Stimulated activated CD8-positive, alpha-beta memory T cell treated with anti-CD3 and anti-CD28 coated beads, Interleukin-12 subunit alpha, Interleukin-12 subunit beta, amount 100 ng/mL, for 4 hours (primary cell): ENCODE data around the gene MTX3.

Experiments
- DNase-seq: peaks from one replicate; pipeline ENCODE4 v3.0.0-alpha.2; 2020; ENCODE audit warnings: low read depth

The MTX3 gene, protein sequence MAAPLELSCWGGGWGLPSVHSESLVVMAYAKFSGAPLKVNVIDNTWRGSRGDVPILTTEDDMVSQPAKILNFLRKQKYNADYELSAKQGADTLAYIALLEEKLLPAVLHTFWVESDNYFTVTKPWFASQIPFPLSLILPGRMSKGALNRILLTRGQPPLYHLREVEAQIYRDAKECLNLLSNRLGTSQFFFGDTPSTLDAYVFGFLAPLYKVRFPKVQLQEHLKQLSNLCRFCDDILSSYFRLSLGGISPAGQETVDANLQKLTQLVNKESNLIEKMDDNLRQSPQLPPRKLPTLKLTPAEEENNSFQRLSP

GRCh38 chr5:79990598-79991507 is at the start of gene MTX3:
MTX3 (minus strand) TSS chr5:79991262; CDS start chr5:79991238, 24 bp downstream.
- peak; percentile 73 for DNase-seq

DNA sequence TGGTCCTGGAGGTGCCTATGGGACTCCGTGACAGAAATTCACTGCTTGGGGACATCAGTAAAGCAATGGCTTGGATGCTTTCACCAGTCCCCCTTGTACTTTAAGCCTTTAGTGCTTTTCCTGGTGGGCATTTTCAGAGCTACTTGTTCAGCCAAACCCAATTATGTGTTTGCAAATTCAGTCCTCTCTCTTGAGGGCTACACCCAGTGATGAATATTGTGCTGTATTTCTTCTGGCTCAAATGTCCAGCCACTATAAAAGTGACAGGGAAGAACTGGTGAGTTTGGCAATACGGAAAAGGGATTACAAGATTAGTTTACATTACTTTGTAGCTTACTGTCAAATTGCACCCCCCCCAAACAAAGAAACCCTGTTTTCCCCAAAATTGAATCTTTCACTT is 48.6 kb upstream of the MTX3 start:
- DNase-seq = no peak

GRCh38 chr5:80037366-80037765 is 46.3 kb upstream of the MTX3 start:
- no peak for DNase-seq

GRCh38 chr5:80036615-80037014 is 45.6 kb upstream of the MTX3 start:
- no peak for DNase-seq

- DNase-seq = no peak
Measured at GRCh38 chr5:80035839-80036238, 44.8 kb upstream of the MTX3 start.

DNA sequence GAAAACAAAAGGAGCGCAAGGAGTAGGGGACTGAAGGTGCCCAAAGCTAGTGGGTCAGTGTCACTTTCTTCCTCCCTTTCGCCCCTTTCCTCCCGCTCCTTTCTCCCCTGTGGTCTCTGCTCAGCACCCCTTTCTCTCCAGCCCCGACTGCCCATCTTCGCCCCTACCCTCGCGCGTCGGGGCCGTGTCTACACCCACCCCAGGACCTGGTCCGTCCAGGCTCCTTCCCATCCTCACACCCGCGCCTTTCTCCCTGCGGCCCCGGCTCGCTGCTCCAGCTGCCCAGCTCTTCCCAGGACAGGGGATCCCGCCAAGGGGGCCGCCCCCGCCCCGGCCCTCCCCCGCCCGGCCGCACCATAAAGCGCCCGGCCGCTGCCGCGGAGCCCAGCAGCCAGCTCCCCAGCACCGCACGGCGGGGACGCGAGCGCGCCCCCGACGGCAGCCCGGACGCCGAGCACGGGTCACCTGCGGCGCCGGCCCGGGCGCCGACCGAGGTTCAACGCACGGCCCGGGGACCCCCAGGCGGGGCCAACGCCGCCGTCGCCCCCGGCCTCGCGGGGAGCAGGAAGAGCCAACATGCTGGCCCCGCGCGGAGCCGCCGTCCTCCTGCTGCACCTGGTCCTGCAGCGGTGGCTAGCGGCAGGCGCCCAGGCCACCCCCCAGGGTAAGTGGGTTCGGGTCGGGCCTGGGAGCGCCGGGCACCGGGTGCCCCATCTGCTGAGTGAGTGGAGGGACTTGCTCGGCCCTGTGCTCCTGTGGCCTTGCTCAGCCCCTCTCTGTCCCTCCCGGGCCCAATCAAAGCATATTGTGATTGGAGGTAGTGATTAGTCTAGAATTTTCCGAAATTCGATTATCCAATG is 44.1 kb upstream of the MTX3 start, which contains the start of gene THBS4:
TSS of gene THBS4 (plus strand) at position 387 of the 860 bp plus-strand sequence. CDS start at position 577, 190 bp downstream.
- DNase-seq = no peak

- no peak for DNase-seq
Measured at GRCh38 chr5:80034559-80034958, 43.5 kb upstream of the MTX3 start.

DNA sequence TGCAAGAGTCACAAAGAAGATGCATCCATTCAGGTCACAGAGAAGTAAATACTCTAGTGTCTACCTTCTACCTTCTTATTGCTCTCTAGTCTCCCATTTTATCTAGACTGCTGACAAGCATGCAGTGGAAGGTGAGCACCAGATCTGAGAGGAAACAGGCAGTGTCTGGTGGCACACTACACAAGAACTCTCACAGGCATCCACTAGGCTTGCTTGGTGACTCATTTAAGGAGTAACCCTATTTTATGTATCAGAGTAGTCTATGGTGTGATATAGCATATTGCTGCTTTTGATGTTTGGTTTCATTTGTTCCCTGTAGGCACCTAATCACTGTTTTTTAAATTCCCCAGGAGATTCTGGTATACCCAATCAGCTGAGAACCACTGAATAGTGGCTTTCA is 42.5 kb upstream of the MTX3 start:
- DNase-seq = no peak

- DNase-seq = no peak
Measured at GRCh38 chr5:80031109-80031508, 40.0 kb upstream of the MTX3 start.

DNA sequence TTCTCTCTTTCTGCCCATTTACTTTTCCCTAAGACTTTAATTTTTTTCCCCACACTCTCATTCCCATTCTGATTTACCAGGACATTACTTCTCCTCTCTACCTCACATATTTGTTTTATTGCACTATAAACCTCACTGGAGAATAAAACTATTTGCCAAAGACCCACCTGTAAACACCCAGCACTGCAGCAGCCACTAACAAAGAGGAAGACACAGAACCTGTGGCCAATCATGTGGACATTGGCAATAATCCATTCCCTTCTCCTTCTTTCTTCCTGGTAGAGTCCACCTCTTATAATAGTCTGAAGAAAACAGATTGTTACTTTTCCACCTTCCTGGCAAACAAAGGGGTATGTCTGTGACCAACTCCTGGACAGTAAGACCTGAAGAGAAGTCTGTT is 35.8 kb upstream of the MTX3 start:
- no peak for DNase-seq

GRCh38 chr5:80025069-80025468 is 34.0 kb upstream of the MTX3 start:
- DNase-seq = no peak

- DNase-seq = no peak
Measured at GRCh38 chr5:80010754-80011392, 19.8 kb upstream of the MTX3 start.

GRCh38 chr5:80008995-80009765 is 18.1 kb upstream of the MTX3 start:
- DNase-seq = no peak

DNA sequence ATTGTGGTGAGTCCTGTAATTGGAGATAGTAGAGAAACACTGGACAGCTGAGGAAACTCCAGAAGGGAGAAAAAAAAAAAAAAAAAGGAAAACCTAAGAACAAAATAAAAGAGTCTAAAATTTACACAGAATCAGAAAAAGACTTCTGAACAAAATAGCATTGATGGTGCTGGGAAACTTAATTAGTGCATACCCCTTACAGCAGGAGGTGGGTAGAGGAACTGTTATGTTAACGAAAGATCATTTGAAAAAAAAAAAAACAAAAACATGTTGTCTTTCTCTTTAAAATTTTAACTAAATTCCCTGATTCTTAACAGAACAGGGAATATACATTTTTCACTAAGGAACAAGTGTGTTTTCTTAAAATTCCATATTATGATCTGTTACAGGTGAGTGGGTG is 11.6 kb upstream of the MTX3 start:
- DNase-seq = no peak

DNA sequence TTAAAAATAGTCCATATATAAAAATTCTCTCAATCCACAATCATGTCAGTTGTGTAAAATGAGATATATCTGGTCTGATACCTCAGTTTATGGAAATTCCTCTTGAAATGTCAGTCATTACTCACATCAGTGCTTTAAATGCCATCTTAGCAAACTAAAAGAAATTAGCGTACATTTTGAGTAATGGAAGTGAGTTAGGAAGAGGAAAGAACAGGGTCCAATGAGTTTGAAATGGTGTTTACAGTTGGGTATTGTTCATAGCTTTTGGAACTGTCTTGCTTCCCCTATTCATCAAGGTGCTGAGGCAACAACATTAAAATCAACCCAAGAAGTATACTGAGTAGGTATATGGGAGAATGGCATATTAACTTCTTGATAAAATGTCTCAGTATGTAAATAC is 8.7 kb upstream of the MTX3 start:
- DNase-seq = no peak

- DNase-seq = no peak
Measured at GRCh38 chr5:79992891-79993657, 2.0 kb upstream of the MTX3 start.

GRCh38 chr5:79990205-79990597 is 861 bp downstream of the MTX3 start:
- no peak for DNase-seq

DNA sequence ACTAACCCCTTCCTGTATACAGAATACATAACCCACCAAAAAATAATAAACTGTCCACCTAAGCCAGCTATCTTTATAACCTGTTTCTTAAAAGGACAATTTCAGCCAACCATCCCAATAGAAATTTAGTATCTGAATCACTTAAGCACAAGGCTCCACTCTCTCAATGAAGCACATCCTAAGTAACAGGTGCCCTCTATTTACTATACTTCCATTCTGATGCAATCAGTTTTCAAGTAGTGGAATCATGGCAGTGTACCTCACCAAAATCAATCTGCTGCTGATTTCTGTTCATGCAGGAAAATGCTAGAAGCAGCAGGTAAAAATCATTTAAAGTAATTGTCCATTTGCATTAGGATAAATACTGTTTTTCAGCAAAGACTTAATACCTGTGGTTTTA is 4.8 kb downstream of the MTX3 start:
- DNase-seq = no peak

- no peak for DNase-seq
Measured at GRCh38 chr5:79985288-79985687, 5.8 kb downstream of the MTX3 start.

DNA sequence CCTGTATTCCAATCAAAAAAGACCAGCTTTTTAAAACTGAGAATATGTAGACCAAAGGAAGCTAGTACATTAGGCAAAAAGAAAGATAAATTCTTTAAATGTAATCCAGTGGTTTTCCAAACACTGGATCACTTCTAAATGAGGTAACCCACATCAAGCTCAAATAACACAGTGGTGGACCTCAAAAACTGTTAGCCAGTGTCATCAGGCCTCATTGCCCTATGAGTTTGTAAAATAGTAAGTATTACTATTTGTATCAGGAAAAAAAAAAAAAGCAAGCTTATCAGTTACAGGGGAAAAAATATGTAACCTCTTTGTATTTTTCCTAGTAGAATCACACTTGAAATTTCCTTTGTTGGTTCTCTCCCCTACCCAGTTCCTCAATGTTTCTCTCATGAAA is 6.7 kb downstream of the MTX3 start:
- DNase-seq = no peak
